HG02678 (cell line): Measurements from ENCODE around the gene TP73.

Experiments used
- ATAC-seq: cut with Tn5 transposase; IDR thresholded peaks from one replicate; pipeline ENCODE4 v1.9.1; 2021; ENCODE audit warnings: mild to moderate bottlenecking, moderate library complexity; ENCODE audit not compliant: unreplicated experiment

The TP73 gene

DNA sequence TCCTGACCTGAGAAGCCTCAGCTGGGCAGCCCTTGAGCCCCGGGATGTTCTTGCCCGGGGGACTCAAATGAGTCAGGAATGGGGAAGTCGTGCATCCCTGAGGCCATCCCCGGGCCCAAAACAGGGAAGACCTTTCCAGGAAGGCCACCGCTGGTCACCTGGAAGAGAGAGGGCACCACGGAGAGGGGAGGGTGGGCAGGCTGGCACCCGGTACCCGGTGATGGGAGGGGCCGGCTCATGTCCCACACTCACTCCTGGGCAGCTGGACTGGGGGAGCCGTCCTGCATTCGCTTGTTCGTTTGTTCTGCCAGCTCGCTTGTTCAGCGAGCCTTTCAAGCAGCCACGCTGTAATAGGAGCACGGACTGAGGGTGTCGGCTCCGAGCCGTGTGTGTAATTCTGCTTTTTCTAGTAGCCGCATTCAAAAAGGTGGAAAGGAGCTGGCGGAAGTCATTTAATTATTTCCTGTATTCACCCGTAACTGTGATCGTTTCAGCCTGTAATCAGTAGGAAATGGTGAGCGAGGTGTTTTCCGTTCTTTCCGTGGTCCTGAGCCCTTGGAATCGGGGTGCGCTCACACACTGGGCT is 51.6 kb downstream of the TP73 start:
- no peak for ATAC-seq

DNA sequence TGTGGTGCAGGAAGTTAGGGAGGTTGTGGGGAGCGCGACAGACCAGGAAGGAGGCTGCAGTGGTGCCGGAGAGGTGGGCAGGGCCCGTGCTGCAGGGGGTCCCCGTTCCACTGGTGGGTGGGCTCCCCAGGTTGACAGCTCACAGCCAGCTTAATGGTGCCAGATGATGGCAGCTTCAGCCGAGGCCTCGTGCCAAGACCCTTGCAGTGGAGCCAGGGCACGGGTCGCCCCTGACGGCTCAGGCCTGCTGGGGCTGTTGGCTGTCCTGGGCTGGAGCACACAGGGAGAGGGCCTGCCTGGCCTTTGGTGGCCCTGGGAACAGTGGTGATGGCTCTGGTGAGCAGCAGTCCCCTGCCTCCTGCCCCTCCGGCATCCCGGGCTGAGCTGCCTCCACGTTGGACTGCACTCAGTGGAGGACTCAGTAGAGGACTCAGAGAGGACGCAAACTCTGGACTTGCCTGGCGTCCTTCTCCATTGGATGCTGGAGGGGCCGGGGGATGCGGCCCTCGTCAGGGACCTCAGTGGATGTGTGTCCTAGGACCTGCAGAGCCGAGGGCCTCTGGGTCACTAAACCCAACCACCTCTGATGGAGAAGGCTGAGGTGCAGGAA is 53.1 kb downstream of the TP73 start:
- ATAC-seq = no peak

DNA sequence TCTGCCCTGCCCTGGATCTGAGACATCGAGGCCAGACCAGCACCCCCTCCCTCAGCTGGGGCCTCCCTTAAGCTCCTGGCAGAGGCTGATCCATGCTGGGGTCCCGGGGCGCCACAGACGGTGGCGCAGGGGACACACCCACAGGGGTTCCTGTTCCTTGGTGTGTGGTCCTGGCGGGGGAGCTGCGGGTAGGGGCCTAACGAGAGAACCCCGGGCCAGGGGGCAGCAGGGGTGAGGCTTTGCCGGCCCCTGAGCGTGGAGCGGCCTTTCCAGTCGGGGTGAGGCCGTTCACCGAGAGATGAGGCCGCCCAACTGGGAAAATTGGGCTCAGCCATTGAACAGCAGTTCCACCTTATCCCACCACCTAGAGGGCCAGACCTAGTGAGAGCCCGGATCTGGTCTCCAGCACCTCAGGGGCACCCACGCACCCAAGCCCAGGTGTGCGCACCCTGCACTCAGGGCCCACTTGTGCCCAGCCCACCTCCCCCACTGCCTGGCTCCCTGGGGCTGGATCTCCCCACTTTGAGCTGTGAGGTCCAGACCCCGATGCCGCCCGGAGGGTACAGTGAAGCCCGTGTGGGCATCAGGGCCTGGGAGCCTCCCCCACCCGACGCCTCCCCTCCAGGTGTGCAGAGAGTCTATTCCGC is 54.5 kb downstream of the TP73 start:
- ATAC-seq = no peak

DNA sequence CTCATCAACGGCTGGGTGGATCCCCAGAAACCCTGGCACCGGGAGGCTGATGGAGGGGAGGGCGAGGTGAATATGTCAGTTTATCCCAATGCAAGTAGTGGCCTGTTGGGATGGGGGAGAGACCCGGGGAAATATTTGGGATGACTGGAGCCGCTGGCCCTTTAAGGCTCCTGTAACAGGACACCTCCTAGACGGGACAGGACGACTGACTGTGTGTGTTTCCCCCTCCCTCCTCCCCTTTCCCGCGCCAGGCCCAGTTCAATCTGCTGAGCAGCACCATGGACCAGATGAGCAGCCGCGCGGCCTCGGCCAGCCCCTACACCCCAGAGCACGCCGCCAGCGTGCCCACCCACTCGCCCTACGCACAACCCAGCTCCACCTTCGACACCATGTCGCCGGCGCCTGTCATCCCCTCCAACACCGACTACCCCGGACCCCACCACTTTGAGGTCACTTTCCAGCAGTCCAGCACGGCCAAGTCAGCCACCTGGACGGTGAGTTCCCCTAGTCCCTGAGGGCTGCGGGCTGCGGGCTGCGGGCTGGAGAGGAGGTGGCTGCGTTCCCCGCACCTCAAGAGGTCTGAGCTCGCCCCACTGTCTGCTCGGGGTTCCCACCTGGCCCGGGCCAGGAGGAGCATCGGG is 55.1 kb downstream of the TP73 start:
- no peak for ATAC-seq

DNA sequence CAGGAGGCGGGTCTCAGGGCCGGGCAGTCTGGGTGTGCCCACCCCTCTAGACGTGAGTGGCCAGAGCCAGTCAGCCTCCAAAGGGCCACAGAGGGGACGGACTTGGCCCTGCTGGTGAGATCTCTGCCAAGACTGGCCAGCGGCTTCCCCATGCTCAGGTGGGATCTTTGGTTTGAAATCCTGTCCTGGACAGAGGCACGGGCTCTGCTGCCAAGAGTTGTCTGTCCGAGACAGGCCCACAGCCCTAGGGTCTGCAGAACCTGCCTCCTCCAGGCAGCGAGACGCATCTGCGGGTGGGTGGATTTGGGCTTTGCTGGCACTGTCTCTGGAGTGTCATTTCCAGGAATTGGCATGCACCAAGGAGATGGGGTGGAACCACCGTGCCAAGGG is 55.6 kb downstream of the TP73 start:
- no peak for ATAC-seq

DNA sequence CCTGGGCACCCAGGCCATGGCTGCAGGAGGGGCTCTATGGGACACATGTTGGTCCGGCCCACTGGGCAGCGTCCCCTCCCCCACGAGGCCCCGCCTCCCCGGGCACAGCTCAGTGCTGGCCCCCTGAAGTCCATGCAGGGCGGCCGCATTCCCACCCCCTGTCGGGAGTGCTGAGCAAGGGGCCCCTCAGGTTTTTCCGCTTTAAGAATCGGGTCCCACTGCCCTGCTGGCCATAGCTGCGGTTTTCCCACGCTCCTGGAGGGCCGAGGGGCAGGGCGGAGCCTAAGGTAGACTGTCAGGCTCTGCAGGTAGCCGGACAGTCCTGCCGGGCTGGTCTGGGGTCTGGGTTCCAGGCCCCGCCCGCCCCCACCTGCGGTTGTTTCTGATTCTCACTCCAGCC is 56.5 kb downstream of the TP73 start:
- ATAC-seq = no peak

DNA sequence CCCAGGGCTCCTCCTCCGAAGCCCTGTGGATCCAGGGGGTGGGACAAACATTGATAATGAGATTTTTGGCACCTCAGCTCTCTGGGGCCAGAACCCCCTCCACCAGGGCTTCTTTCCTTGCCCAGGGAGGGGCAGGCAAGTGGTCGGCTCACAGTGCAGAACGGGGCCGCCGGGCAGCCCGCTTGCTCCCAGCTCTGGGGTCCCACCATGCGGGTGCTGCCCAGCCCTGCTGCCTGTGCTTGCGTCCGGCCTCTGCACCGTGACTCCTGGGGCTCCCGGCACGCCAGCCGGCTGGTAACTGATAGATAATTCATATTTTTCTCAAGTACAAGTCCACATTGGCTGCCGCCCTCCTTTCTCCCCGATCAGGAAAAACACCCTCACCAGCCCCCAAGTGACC is 57.9 kb downstream of the TP73 start:
- ATAC-seq = no peak

DNA sequence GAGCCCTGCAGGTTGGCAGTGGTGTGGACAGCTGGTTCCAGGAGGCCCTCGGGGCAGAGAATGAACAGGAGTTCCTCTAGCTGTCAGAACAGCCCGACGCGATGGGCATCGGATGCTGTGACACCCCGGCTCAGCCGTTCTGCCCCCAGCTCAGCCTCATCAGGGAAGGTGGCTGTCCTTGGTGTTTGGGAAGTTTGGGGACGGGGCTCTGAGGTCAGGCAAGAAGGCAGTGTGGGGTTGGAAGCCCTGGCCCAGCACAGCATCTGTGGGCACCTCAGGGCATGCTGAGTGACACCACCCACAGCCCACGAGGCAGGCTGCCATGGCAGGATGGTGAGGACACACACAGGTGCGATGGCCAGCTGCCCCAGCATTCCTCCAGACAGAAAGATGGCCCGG is 59.1 kb downstream of the TP73 start:
- no peak for ATAC-seq

DNA sequence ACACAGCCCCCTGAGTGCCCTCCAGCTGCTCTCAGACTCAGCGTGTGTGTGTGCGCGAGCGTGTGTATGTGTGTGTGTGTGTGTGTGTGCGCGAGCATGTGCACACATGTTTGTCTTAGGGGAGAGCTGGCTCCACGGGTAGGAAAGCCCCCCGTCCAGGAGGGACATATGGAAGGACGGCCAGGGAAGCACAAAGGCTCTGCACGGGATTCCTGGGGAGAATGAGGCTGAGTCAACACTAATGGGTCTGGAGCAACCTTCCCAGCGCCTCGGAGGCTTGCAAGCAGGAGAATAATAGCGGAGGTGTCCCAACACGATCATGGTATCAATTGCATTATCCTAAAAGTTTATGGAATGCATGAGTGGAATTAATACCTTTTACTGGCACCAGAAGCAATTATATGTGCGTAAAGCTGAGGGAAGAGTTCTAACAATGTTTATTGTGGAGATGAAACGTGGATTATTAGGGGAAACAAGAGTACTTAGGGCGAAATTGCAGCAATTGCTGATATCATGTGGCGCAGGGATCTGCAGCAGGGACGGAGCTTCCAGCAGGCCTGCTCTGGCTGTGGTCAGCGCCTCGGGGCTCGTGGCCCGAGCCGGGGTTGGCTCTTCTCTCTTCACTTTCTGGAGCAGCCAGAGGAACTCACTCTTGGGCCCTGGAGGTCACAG is 59.6 kb downstream of the TP73 start:
- ATAC-seq = no peak

DNA sequence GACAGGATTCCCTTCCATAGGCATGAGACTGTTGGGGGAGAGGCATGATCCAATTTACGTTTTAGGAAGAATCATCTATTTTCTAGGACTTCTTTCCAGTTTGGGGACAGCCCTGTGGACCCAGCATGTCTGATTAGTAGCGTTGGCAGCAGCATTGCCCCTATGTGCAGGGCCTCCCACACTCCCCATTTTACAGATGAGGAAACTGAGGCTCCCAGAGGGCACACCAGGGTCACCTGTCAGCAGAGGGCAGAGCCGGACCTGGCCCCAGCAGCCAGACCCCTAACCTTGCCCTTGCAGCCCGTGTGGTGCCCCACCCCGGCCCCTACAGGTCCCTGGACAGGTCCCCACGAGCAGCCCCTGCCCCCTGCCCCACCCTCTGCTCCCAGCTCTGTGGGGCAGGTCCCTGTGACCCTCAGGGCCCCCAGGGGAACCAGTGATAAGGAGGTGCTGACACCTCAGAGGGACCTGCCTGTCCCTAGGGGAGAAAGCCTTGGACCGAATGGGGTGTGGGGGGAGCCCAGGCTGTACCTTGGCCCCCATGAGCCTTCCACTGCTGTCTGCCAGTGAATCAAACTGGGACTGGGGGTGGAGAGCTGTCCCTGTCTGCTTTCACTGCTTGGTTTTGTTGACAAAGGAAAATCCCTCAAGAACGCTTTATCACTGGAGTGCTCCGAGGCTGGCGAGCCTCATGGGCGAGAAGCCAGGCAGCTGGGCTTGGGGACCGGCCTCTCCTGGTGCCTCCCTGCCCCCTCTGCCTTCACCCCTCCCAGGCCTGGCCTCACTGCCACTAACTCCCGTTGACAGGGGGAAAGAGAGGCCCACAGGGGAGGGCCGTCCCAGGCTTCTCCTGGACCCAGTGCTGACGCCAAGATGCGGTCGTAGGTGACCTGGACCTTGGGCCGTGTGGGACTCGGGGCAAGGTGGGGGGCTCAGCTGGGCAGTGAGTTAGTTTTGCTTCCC is 60.5 kb downstream of the TP73 start:
- ATAC-seq = no peak

DNA sequence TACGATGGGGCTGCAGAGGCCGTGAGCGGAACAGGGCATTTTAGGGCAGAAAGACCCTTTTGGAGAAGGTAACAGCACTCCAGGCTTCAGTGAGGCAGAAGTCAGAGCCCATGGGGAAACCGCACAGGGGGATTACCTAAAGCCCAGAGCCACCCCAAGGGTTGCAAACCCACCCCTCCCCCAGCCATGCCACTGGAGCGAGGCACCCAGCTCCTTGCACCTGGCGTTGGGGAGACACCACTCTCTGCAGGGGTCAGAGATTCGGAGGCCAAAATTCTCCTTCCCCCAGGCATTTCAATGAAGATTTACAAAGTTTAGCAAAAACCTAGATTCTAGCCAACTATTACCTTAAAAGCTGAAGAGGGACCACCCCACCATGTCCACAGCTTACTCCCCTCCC is 61.5 kb downstream of the TP73 start:
- no peak for ATAC-seq

DNA sequence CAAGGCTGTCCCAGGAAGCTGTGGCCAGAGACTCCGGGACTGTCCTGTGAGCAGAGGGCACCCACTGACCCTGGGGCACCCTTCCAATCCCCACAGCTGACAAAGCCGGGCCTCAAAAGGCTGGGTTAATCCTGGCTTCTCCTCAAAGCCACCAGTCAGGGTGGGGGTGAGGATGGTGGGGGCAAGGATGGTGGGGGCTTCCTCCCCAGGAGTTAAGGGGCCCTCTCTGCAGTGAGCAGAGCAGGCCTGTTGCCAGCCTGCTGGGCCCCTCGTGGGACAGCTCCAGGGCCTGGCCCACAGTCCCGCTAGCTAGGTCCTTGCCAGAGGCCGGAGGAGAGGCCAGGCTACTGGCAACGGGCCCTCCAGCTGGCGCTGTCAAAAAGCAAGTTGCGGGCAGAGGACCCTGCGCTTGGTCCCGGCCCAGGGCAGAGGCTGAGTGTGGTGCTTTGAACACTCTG is 62.0 kb downstream of the TP73 start:
- no peak for ATAC-seq

DNA sequence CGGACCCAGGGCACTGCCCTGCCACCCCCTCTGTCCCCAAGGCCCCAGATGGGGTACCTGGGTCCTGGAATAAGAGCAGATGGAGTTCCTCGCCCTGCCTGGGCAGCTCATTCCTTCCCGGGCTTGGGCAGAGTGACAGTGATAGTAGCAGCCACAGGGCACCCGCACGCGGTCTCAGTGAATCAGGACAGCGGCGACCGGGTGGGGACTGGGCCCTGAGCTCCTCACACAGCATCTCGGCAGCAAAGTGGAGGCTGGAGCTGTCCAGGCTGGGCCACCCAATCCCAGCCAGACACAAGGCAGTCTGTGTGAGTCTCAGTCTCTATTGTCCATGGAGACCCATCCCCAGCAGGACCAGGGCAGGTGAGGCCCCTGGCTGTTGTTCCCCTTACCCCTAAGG is 62.5 kb downstream of the TP73 start:
- no peak for ATAC-seq

DNA sequence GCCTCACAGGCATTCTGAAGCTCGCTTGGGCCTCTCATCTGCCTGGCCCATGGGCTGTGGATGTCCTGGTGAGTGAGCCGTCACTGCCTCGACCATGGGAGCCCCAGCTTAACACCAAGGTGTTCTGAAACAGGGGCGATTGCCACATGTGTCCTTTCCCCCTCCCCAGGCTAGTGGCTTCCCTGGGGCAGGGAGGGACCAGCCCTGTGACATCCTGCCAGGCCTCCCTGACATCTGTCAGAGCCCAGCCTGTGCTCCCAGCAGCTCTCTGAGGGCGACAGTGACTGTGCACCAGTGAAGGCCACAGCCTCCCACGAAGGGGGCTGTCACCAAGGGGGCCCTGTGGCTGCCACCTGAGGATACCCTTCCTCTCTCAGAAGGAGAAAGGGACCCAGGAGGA is 64.0 kb downstream of the TP73 start:
- no peak for ATAC-seq

DNA sequence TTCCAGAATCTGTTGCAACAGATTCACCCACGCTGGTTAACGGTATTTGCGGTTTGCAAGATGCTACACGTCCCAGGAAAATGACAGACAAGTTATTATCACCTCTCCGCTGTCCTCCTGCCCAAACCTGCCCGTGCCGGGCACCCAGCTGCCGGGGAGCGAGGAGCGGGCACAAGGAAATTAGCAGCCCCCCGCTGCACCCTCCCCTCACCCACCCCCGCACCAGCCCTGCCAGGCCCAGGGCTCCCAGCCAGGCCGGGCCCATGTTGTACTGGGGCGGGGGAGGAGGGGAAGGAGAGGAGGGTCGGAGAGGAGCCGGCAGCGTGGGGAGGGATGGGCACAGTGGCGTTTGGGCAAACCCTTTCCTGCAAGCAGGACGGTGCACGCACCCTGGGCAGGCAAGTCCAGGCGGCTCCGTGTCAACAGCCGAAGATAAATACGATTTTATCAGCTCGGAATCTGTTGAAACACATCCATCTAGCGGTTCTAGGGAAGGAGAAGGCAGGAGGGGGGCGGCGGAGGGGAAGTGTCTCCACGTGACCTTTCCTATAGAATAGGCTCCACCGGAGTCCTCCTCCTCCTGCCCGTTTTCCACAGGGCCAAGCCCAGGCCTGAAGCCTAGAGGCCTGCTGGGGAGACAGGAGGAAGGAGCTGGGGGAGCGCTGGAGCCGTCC is 64.9 kb downstream of the TP73 start:
- no peak for ATAC-seq

DNA sequence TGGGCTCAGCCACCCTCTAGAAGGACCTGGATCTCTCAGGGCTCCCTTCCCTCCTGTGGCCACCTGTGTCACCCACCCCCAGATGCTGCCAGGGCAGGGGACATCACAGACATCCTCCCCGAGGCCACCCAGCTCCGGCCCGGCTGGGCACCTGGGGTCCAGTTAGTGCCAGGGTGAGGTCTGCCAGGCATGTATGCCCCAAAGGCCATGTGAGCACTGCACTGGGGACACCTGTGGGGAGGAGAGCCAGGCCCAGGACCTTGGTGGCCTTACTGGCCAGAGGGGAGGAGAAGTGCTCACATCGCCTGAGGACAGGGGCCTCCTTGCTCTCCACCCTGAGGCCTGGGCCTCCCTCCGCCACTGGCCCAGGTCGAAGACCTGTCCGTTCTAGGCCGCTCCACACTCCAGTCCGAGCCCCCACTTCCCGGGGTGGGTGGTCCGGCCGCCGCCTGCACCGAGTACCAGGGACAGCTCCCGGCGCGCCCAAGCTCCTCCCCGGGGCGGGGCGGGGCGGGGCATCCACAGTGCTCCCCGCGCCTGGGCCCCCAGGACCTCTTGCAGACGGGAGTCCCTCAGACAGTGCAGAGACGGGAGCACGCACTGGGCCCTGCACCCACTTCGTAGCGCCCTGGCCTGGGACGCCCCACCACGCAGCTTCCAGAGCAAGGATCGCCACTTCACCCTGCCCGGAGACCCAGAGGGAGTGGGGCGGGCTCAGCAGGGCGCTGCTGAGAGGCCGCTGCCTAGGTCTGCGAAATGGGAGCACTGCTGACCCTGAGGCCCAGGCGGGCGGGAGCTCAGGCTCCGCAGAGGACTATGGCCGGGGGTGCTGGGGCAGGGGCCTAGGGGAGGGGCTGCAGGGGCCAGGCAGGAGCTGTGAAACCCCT is 65.6 kb downstream of the TP73 start:
- no peak for ATAC-seq

DNA sequence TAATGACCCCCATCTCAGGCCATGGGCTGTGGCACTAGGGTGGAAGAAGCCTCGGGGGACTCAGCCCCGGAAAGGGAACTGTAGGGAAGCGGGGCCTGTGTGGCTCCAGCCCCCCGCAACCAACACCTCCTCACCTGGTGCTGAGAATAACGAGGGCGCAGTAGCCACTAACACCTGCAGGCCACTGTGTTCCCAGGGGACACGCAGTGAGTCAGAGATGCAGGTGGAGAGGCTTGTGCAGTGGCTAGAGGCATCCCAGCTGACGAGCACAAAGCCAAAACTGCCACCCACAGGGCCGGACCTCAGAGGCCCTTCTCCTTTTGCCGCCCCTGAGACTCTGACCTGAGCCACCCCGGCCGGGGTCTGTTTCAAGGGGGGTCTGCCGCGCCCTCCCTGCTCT is 66.4 kb downstream of the TP73 start:
- no peak for ATAC-seq

DNA sequence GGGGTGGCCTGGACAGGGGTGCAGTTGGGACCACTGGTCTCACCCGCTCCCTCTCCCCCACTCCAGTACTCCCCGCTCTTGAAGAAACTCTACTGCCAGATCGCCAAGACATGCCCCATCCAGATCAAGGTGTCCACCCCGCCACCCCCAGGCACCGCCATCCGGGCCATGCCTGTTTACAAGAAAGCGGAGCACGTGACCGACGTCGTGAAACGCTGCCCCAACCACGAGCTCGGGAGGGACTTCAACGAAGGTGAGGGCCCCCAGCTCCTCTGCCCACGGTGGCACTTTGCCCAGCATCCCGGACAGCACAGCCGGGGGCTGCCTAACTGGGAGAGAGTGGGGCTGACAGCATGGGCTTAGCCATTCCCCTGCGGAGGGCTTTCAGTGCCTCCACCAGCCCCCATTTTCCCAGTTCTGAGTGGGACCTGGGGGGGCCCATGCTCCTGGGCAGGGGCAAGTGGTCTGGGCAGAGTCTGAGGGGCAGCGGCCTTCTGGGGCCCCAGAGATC is 69.7 kb downstream of the TP73 start:
- ATAC-seq = no peak

DNA sequence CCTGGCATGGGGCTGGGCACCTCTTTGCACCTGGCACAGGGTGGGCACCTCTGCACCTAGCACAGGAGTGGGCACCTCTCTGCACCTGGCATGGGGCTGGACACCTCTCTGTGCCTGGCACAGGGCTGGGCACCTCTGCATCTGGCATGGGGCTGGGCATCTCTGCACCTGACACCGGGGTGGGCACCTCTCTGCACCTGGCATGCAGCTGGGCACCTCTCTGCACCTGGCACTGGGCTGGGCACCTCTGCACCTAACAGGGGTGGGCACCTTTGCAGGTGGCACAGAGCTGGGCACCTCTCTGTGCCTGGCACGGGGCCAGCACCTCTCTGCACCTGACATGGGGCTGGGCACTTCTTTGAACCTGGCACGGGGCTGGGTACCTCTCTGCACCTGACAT is 70.5 kb downstream of the TP73 start:
- no peak for ATAC-seq
